ENCODE results near the gene PEPD. TPM values are rescaled to one million over a fixed set of nuclear protein-coding genes. Genes with fewer than 3 reads are reported as not detected.

PEPD gene
- total and polyA plus RNA-seq, 10 of the 15 experiments (the other 5 are each of a cell fraction or from before 2014, with no cell fraction given): 1.4 to 52.0 (median 20.2) TPM

DNA sequence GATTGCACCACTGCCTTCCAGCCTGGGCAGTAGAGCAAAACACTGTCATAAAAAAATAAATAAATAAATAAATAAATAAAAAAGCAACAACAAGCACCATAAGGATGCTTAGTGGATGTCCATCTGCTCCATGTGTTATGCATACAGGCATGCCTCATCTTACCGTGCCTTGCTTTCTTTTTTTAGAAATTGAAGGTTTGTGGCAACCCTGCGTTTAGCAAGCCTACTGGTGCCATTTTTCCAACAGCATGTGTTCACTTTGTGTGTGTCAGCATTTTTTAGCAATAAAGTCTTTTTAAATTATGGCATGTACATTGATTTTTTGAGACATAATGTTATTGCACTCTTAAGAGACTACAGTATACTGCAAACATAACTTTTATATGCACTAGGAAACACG is 68.3 kb downstream of the PEPD start (continued):
- TF ChIP-seq, protein P1, sequence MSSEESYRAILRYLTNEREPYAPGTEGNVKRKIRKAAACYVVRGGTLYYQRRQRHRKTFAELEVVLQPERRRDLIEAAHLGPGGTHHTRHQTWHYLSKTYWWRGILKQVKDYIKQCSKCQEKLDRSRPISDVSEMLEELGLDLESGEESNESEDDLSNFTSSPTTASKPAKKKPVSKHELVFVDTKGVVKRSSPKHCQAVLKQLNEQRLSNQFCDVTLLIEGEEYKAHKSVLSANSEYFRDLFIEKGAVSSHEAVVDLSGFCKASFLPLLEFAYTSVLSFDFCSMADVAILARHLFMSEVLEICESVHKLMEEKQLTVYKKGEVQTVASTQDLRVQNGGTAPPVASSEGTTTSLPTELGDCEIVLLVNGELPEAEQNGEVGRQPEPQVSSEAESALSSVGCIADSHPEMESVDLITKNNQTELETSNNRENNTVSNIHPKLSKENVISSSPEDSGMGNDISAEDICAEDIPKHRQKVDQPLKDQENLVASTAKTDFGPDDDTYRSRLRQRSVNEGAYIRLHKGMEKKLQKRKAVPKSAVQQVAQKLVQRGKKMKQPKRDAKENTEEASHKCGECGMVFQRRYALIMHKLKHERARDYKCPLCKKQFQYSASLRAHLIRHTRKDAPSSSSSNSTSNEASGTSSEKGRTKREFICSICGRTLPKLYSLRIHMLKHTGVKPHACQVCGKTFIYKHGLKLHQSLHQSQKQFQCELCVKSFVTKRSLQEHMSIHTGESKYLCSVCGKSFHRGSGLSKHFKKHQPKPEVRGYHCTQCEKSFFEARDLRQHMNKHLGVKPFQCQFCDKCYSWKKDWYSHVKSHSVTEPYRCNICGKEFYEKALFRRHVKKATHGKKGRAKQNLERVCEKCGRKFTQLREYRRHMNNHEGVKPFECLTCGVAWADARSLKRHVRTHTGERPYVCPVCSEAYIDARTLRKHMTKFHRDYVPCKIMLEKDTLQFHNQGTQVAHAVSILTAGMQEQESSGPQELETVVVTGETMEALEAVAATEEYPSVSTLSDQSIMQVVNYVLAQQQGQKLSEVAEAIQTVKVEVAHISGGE (CRISPR knock-in tag; IDR thresholded peaks at IDR 0.05): no peak
- no peak for TF ChIP-seq BHLHE40 (IDR thresholded peaks at IDR 0.05; ENCODE audit: borderline replicate concordance in 1 of 2, low read depth in 2 of 2, low read length in 1 of 2)
- no peak for TF ChIP-seq SUZ12 (IDR thresholded peaks at IDR 0.05; ENCODE audit: unreplicated experiment)
- TF ChIP-seq CHD1 (IDR thresholded peaks at IDR 0.05; ENCODE audit: low read depth, low read length): no peak

DNA sequence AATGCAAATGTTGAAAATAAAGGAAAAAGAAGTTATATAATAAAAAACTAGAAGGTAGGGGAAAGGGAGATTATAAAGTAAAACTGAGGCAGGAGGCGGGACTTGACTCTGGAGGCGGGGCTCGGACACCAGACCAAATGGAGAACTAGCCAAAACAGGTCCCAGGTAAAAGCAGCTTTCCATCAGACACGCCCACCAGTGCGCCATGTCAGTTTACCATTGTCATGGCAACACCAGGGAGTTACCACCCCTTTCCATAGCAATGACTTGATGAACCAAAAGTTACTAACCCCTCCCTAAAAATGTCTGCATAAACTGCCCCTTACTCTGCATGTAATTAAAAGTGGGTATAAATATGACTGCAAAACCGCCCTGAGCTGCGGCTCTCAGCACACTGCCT is 70.9 kb downstream of the PEPD start:
- no peak overlapping the region for H3K4me3 ChIP-seq
- ChIA-PET CTCF (no interaction called here), RAD21 (ENCODE audit: unreplicated experiment) (no interaction called here), POLR2A (no interaction called here), SMC1A (ENCODE audit: uncharacterized antibody, unreplicated experiment) (no interaction called here)
- intact Hi-C loops (cut with micrococcal nuclease; ENCODE audit: unreplicated experiment): no loop called here
- H3K27ac ChIP-seq (ENCODE audit: control insufficient read depth, insufficient read depth): no peak overlapping the region
- no peaks in the 10 kb centered on the region for H4K20me1 ChIP-seq (ENCODE audit: control insufficient read depth, insufficient read depth)
- H3K4me1 ChIP-seq (ENCODE audit: control insufficient read depth, insufficient read depth, low read length): no peaks in the 10 kb centered on the region
- no TSS peak for BruUV-seq (replicated peaks)
- no peaks in the 10 kb centered on the region for H3K9me3 ChIP-seq (replicated peaks; ENCODE audit: control insufficient read depth, insufficient read depth, low read length)
- DNase-seq (ENCODE audit: low read depth, low spot score): no peak
- in situ Hi-C loops (cut with MboI): no loop called here
- TF ChIP-seq SIN3A (IDR thresholded peaks at IDR 0.05; ENCODE audit: low read depth, low read length): no peak
- H2AFZ ChIP-seq (ENCODE audit: control insufficient read depth, low read depth, low read length): no peak overlapping the region
- H3K79me2 ChIP-seq (ENCODE audit: control insufficient read depth, insufficient read depth, low read length): no peaks in the 10 kb centered on the region
- 61% methylated on average over 7 of the region's 7 CpGs for WGBS (ENCODE audit: insufficient coverage, insufficient replicate concordance, low lambda C conversion rate, missing lambda C conversion rate)
- H3K4me2 ChIP-seq (ENCODE audit: control insufficient read depth, insufficient read depth): no peak overlapping the region
- no peaks in the 10 kb centered on the region for H3K27me3 ChIP-seq (replicated peaks in 1 of 2; ENCODE audit: control insufficient read depth in 2 of 2, insufficient read depth in 2 of 2, low read length in 1 of 2)
- no peak for FAIRE-seq
- H3K36me3 ChIP-seq (ENCODE audit: control insufficient read depth in 2 of 2, insufficient read depth in 2 of 2, low read length in 1 of 2): no peaks in the 10 kb centered on the region
- H3K9ac ChIP-seq (ENCODE audit: control insufficient read depth, insufficient read depth, low read length): no peak overlapping the region
- no peak for ATAC-seq
